Heart right ventricle (tissue), 16 donors: Measurements from ENCODE around the gene ZMYM1. TPM values are rescaled to one million over a fixed set of nuclear protein-coding genes. Genes with fewer than 3 reads are reported as not detected.

Experiments used
- ATAC-seq, 8 donors: fragments of 200-7000 bp; cut with Tn5 transposase; one replicate each; pipeline ENCODE4 v1.9.1; 2020; ENCODE audit warnings: mild to moderate bottlenecking in 8 of 8, moderate library complexity in 8 of 8, moderate number of reproducible peaks in 1 of 8
- DNase-seq, 2 donors: peaks; one replicate each; pipeline ENCODE4 v3.0.0-alpha.2; 2020
- H3K27ac ChIP-seq, 10 donors: fragments of 200-600 bp; sonication (generic) in 2 of 10; one replicate each; pipeline versions ENCODE4 v1.5.0 to v1.8.0; 2020 to 2022; ENCODE audit warnings: mild to moderate bottlenecking in 3 of 10
- H3K27me3 ChIP-seq, 7 donors: fragments of 200-600 bp; one replicate each; pipeline ENCODE4 v1.8.0; 2021 to 2022; ENCODE audit warnings: mild to moderate bottlenecking in 2 of 7
- H3K36me3 ChIP-seq, 9 donors: fragments of 200-600 bp; sonication (generic) in 1 of 9; one replicate each; pipeline versions ENCODE4 v1.5.0 to v1.8.0; 2020 to 2022; ENCODE audit warnings: mild to moderate bottlenecking in 2 of 9
- H3K4me1 ChIP-seq, 9 donors: fragments of 200-600 bp; sonication (generic) in 1 of 9; one replicate each; pipeline versions ENCODE4 v1.5.0 to v1.8.0; 2020 to 2022; ENCODE audit warnings: mild to moderate bottlenecking in 4 of 9
- H3K4me3 ChIP-seq, 10 donors: fragments of 200-600 bp; sonication (generic) in 2 of 10; one replicate each; pipeline versions ENCODE4 v1.5.0 to v1.8.0; 2020 to 2022; ENCODE audit warnings: mild to moderate bottlenecking in 7 of 10, moderate library complexity in 2 of 10
- H3K9me3 ChIP-seq, 11 donors: fragments of 200-600 bp in 10 of 11; sonication (generic) in 2 of 11; one replicate each; pipeline versions ENCODE4 v1.5.0 to v1.8.0; 2013 to 2022; ENCODE audit warnings: mild to moderate bottlenecking in 2 of 11, control low read depth in 1 of 11, moderate library complexity in 1 of 11
- WGBS, 2 donors: extraction: QIAGEN DNeasy Blood & Tissue Kit; methylation state at CpG; one replicate each; pipeline ENCODE4 v1.1.7; 2013; ENCODE audit warnings: inconsistent platforms in 1 of 2; 5-methylcytosine and 5-hydroxymethylcytosine counted together
- intact Hi-C, 10 donors: fragments of 100-400 bp; cut with DNase I; formaldehyde crosslinking; loops; one replicate each; pipeline versions ENCODE4 v1.11.1 to v1.14.2; 2022
- polyA plus RNA-seq, 2 donors: library from polyadenylated mRNA; stranded (reverse); fragments of 200-250 nt; gene quantifications; one replicate each; pipeline ENCODE4 v1.2.3, GENCODE V29; 2013
- total RNA-seq, 10 donors: library from RNA; stranded (reverse); fragmentation: NEBNext Ultra II Directional in 3 of 10; extraction: Animal tissue kit (Norgen Biotek cat#: 25700) in 3 of 10; gene quantifications; one replicate each; pipeline versions ENCODE4 v1.2.1 to v1.2.4, GENCODE V29; 2021 to 2023
- TF ChIP-seq, protein P1 (sequence below), 9 donors: fragments of 200-600 bp; sonication (generic) in 2 of 9; IDR thresholded peaks; one replicate each; pipeline versions ENCODE4 v1.5.0 to v1.8.0; 2021 to 2022; ENCODE audit warnings: antibody characterized with exemption in 9 of 9, mild to moderate bottlenecking in 5 of 9, moderate library complexity in 1 of 9
- donor health status: Arrhythmogenic right ventricular cardiomyopathy.
- donor health status: ischemic (EF 13 %, LVEDD 7.1; RV severe dilation, severe dysfunction).
- donor health status: healthy with polysubstance abuse.
- donor health status: DM: no; HTN: yes; CAD: no.
- donor health status: DM: no; HTN: no; CAD: no.
- donor health status: ischemic (EF 25% LVEDD 6.9; RV normal size, moderate dysfunction).
- donor health status: ischemic (EF 25% LVEDD 5.7; RV mildly dilated, moderate dysfunction).
- donor health status: healthy.
- donor health status: DM: yes; HTN: yes; CAD: no.
- donor health status: Ischemic cardiomyopathy.
- donor health status: ischemic (EF 35%, LVEDD 5.7; RV mildly dilated, moderate dysfunction).
- donor health status: nonischemic (EF 11% LVEDD 7.7; RV severe dilation, severe dysfunction).
- donor health status: DM: yes; HTN: yes; CAD: no.
- donor health status: PGD.
- donor health status: ischemic (EF 29% LVEDD 5.4; RV normal size, mild dysfunction).
- donor health status: nonischemic (EF 23%, LVEDD 6.1; RV moderate dilation, normal function).

Gene ZMYM1
- total and polyA plus RNA-seq, 12 donors = 1.2 to 11.0 (median 7.3) TPM

DNA sequence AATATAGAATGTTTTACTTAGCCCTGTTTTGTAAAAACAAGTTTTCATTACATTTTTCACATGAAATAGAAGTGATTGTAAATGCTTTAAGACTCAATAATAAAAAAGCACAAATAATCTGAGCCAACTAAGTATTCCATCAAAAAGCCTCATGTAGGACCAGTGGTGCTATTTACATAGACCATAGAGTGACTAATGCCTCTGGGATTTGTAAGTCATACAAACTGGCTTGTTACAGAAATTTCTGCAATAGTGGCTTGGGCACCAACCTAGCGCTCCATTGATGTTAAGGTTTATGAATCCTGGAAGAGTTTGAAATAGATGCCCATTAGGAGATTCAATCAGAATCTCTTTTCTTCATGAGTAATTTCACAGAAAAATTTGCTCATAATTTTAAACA, 31.9 kb downstream of the ZMYM1 start:
- Histone ChIP-seq H3K36me3 (peaks cover 0 to 85% (median 28%) of the 10 kb centered on the region in 9 donors), H3K27ac (no peak overlapping the region), H3K9me3 (no peaks in the 10 kb centered on the region), H3K4me3 (no peak overlapping the region), H3K4me1 (no peaks in the 10 kb centered on the region), H3K27me3 (no peaks in the 10 kb centered on the region)
- 98 to 100% methylated on average over 1 of the region's 1 CpG for WGBS, 2 donors
- intact Hi-C loops = no loop called here
- TF ChIP-seq, protein P1, sequence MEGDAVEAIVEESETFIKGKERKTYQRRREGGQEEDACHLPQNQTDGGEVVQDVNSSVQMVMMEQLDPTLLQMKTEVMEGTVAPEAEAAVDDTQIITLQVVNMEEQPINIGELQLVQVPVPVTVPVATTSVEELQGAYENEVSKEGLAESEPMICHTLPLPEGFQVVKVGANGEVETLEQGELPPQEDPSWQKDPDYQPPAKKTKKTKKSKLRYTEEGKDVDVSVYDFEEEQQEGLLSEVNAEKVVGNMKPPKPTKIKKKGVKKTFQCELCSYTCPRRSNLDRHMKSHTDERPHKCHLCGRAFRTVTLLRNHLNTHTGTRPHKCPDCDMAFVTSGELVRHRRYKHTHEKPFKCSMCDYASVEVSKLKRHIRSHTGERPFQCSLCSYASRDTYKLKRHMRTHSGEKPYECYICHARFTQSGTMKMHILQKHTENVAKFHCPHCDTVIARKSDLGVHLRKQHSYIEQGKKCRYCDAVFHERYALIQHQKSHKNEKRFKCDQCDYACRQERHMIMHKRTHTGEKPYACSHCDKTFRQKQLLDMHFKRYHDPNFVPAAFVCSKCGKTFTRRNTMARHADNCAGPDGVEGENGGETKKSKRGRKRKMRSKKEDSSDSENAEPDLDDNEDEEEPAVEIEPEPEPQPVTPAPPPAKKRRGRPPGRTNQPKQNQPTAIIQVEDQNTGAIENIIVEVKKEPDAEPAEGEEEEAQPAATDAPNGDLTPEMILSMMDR (IDR thresholded peaks at IDR 0.05) = no peak
- DNase-seq (no peak), ATAC-seq (no peak)

DNA sequence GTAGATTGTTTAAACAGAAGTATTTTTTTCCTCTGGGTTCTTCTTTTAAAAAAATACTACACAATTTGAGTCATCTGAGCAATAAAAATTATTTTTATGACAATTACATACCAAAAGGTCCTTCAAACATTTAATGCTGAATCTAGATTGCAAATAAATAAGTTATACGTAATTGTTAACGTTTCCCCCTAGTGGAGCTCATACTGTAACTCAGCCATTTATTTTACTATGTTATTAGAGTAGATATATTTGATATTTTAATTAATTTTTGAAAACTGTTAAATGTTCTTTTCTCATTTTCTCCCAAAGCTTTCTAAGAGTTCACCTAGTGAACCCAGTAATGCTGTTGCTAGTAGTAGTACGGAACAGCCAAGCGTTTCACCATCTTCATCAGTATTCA, 33.5 kb downstream of the ZMYM1 start:
- H3K9me3 ChIP-seq = no peaks in the 10 kb centered on the region
- H3K36me3 ChIP-seq = peaks cover 0 to 82% (median 28%) of the 10 kb centered on the region in 9 donors
- intact Hi-C loops = no loop called here
- no peak overlapping the region for H3K27ac ChIP-seq
- ATAC-seq = no peak
- TF ChIP-seq, protein P1 (IDR thresholded peaks at IDR 0.05) = peak in 1 of 9 donors; percentile 10
- no peak overlapping the region for H3K4me3 ChIP-seq
- no peaks in the 10 kb centered on the region for H3K27me3 ChIP-seq
- DNase-seq = no peak
- WGBS, 2 donors = 92% methylated on average over 4 of the region's 4 CpGs
- no peaks in the 10 kb centered on the region for H3K4me1 ChIP-seq

DNA sequence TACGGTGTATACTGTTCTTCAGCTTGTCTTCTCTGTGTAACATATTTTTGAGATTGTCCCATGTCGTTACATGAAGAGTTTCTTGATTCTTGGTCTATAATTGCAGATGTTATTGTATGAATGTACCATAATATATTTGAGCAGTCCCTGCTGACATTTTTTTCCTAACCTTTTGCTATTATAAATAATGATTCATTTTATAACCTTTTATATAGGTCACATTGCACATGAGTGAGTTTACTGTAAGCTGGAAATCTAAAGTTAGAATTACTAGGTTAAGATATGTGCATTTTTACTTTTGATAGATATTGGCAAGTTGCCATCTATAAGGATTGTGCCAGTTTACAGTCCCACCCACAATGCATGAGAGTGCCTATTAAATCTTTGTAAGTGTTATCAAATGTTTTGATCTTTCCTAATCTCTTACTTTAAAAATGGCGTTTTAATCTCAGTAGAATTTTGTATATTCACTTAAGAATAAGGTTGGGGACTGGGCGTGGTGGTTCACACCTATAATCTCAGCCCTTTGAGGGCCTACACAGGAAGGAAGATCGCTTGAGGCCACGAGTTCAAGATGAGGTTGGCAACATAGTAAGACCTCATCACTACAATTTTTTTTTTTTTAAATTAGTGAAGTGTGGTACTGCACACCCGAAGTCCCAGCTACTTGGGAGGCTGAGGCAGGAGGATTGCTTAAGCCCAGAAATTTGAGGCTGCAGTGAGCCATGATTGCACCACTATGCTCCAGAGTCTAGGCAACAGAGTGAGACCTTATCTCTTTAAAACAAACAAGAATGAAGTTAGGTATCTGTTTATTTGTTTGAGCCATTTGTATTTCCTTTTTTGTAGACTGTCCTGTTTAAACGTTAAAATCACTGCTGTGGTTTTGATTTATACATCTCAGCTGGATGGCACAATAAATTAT, 36.5 kb downstream of the ZMYM1 start:
- Histone ChIP-seq H3K4me1 (peaks cover 0 to 7% (median 0%) of the 10 kb centered on the region in 9 donors), H3K27me3 (no peaks in the 10 kb centered on the region), H3K36me3 (peaks cover 0 to 55% (median 9%) of the 10 kb centered on the region in 9 donors), H3K9me3 (no peaks in the 10 kb centered on the region), H3K27ac (no peak overlapping the region), H3K4me3 (no peak overlapping the region)
- TF ChIP-seq, protein P1 (IDR thresholded peaks at IDR 0.05) = no peak
- DNase-seq (no peak), ATAC-seq (no peak)
- WGBS, 2 donors = 88% methylated on average over 8 of the region's 8 CpGs
- intact Hi-C loops = no loop called here

GRCh38 chr1:35120458-35121133, 41.4 kb downstream of the ZMYM1 start:
- peaks cover 0 to 9% (median 0%) of the 10 kb centered on the region in 9 donors for H3K36me3 ChIP-seq
- peak overlapping the region in 9 of 10 donors; percentile 22 to 57 (median 48) for H3K4me3 ChIP-seq
- WGBS, 2 donors = 18 to 20% methylated on average over 36 of the region's 36 CpGs
- DNase-seq = peak in 1 of 2 donors; percentile 11
- intact Hi-C loops = no loop called here
- H3K4me1 ChIP-seq = peaks cover 0 to 10% (median 0%) of the 10 kb centered on the region in 9 donors
- peaks cover 0 to under 1% (median 0%) of the 10 kb centered on the region in 11 donors for H3K9me3 ChIP-seq
- TF ChIP-seq, protein P1 (IDR thresholded peaks at IDR 0.05) = no peak
- H3K27ac ChIP-seq = peak overlapping the region in 1 of 10 donors; percentile 12
- ATAC-seq = peak; percentile 42 to 72 (median 66)
- H3K27me3 ChIP-seq = no peaks in the 10 kb centered on the region
